NOMO-1 treated with dmso at 0.1 percent for 144 hours (cell line): Measurements from ENCODE around the gene STC2.

Experiments
- DNase-seq: peaks from one replicate; lab custom pipeline; 2025; ENCODE audit not compliant: unreplicated experiment; lab: John Stamatoyannopoulos, UW

STC2 gene

DNA sequence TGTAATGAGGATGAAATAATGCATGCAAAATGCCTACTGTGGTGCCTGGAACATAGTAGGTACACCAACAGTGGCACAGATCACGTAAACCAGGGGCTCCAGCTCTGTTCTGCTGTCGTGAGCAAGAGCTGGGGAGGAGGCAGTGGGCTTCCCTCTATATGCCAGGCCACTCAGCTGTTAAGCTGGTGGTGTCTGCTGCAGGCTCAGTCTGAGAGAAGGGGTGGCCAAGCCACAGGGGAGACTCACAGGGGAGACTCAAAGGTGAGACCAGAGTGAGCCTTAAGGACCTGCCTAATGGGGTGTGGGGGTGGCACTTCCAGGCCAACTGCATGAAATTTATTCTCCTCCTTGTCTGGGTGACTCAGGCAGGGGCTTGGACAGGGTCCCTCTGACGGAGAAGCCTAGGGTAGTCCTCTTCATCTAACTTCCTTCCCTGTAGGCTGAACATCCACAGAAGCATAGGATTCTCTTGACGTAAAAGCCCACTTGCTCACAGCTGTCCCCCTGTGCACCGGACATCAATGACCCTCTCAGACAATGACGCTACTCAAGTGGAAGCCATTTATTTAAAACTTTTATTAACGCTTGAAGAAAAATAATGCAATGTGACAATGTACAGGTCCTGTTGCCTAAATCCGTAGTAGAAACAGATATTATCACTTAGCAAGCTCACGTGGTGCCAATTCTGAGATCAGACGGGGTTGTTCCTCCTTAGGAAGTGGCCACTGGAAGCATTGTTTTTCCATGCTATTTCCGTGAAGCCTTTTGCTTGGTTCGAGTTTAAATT lies 13.9 kb downstream of the STC2 start:
- no peak for DNase-seq

DNA sequence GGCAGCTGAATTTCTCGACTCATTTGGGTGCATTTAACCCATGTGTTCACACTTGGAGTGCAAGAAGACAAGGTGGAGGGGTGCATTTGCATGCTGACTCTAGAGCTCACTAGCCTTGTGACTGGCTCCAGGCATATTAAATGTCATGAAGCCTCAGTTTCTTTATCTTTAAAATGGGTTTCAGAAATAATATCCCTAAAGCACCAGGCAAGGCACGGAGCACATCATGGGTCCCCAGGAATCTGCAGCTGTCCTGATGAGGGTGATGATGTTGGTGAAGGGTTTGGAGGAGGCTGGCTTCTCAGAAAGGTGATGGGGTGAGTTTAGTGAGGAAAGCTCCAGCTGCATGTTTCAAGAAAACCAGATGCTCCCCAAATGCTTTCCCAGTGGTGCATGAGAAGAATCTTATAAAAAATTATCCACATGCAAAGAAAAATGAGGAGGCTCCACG lies 14.8 kb downstream of the STC2 start:
- no peak for DNase-seq

DNA sequence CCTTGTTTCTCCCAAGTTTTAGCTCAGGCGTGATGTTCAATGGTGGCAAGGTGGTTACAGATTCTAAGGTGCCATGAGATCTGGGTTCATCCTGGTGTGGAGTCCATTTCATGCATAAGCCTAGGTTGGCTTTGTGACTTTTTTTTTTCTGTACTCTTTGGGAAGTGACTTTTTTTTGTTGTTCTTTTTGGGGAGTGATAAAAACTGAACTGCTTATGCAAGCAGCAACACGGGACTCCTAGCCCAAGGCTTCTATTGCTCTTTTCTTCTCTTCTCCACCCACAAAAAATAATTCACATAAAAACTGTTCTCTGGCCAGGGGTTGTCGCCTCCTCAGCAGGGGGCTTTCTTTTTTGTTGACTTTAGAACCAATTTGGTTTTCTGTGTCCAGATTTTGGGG lies 15.4 kb downstream of the STC2 start:
- DNase-seq = no peak

DNA sequence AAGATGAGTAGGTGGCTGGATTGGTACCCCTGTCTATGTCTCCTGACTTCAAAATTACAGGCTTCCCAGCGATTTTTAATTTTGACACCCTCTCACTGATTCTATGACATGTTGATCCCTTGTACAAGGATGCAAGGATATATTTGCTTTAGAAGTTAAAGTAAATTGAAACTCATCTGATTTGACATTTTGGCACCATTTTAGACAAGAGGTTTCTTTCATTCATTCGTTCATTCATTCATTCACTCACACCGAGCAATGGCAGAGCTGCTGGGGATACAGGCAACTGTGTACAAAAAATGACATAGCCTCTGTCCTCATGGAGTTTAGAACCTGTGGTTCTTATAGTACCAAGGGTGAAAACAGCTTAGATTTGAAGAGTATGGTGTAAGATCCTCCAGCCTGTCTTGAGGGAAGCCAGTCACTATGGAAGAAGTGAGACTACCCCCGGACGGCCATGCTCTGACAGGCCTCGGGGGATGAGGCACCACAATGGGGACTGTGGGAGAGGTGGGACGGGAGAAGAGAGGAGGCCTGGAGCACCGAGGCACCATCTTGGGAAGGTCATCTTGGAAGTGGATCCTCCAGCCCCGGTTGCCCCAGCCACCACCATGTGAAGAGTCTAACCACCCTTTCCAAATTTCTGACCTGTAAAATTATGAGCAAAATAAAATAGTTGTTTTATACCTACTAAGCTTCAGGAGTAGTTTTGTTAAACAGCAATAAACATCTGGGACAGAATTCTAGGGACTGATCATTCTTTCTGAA lies 16.2 kb downstream of the STC2 start:
- no peak for DNase-seq

DNA sequence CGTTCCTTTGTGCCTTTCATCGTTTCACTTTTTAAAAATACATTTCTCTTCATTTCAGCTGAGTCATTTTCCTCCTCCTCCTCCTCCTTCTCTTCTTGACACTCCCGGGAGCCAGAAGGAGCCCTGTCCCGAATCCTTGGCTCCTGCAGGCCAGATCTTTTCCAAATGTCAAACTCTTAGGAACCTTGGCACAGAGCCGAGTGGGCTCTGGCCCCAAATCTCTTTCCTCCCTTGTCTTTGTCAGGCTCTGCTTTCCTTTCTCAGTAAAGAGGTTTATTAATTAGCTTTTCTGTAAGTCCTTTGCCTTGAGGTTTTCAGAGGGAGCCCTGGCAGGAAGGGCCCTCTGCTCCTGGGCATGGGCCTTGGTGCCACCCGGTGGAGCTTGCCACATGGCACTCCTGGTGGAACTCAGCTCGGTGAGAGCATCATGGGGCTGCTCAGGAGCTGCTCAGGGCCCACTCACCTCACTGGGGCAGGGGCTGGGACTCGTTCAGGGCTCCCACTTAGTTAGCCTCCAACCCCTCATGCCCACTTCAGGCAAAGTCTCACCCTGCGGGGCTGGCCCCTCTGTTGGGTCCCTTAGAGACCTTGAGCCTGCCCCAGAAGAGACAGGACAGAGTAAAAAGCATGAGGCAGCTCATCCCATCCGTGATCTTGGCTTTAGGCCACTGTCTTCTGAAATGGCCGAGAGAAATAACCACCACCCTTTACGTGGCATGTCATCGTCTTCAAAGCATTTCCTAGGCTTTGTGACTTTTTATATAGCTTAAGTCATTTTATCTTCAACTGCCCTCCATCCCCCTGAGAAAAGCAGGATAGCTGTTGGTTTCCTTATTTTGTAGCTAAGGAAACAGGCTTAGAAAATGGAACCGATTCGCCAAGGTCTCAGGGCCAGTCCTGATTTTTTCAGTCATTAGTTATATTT lies 17.1 kb downstream of the STC2 start:
- DNase-seq = no peak

DNA sequence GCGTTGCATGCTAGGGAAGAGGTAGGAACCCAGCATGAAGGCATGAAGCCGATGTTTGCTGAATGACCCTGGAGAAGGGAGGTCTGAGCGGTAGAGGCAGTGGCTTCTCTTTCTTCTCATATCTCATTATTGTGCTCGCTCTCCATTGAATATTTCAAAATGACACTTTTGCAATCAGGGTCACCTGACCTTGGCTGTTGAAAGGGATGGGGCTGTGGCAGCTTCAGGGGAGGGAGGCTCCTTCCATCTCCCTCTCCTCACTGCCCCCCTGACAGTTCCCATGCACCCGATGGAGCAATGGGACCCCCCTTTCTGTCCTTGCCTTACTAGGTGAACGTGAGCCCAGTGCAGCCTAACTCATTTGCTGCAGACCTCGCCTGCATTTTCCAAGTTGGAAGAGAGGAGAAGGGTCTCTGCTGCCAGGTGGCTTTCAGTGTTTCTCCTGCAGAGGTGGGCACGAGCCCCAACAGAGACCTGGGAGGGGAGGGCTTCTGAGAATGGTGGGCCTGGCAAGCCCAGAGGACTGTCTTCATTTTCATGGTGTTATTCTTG lies 17.9 kb downstream of the STC2 start:
- no peak for DNase-seq

DNA sequence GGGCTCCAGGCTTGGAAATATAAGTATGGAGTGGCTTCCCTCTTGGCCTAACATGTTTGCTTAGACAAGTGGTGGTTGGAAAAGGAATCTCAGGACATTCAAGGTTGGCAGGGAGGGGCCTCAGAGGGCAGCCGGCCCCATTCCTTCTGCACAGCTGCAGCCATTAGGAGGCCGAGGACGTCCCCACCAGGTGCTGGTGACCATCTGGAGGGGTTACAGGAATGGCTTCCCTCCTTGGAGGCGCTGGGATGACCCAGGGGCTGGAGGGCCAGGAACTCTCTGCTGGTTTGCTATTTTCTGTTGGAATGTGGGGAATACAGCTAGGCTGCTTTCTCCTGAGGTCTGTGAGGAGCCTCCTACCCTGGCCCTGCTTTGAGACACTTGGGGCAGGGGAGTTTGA lies 18.5 kb downstream of the STC2 start:
- DNase-seq = no peak

DNA sequence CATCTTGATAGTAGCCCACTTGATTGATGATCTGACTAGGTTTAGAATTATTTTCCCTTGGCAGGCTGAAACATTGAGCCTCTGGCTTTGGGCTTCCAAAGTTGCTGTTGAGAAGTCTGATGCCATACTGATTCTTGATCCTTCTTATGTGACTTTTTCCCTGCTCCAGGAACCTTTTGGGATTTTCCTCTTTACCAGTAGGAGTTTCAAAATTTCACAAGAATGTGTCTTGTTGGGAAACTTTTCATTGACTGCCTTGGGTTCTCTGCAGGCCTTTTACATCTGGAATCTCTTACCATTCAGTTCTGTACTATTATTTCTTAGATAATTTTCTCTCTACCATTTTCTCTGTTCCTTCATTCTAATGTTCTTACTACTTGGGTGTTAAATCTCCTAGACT lies 20.0 kb downstream of the STC2 start:
- DNase-seq = no peak

DNA sequence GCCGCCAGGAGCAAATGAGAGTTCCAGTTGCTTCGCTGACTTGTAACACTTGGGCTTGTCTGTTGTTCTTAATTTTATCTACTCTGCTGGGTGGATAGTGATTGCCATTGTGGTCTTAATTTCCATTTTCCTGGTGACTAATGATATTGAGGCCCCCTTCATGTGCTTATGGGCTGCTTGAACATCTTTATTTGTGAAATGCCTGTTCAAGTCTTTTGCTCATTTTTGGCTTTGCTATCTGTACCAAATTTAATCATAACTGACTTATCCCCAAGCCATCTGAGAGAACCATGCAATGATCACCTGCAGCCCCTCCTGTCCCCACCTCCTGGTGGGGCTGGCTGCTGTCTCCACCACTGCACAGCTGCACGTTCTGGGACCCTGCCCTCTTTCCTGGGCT lies 20.5 kb downstream of the STC2 start:
- DNase-seq = no peak

DNA sequence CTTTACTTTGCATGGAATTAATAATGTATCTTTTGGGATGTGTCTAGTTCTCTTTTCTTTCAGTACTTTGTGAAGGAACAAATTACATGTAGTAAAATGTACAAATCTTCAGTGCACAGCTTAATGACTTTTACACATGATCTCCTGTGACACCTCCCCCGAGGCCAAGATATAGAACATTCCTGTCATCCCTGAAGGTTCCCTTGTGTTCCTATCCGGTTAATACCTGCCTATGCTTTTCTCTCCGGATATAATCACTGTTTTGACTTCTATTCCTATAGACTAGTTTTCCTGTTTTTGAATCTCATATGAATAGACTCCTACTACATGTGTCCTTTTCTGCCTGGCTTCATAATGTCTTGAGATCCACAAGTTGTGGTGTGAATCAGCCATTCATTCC lies 21.5 kb downstream of the STC2 start:
- DNase-seq = no peak

DNA sequence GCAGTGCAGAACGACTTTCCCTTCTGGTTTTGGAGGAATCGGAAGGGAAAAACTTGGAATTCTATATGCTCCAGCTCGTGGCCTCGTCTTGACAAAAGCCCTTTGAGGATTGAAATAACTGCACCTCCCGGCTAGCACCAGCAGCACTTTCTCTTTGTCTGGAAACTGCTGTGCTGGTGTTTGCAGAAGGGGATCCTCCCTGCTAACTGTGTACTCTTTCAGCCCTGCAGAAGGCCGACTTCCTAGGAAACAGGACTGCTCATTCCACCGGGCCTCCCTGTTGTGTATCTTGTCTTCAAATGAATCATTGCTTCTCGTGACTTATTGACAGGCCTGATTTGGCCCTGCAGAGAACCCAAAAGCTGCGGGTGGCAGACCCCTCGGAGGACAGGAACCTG lies 23.6 kb downstream of the STC2 start:
- no peak for DNase-seq

DNA sequence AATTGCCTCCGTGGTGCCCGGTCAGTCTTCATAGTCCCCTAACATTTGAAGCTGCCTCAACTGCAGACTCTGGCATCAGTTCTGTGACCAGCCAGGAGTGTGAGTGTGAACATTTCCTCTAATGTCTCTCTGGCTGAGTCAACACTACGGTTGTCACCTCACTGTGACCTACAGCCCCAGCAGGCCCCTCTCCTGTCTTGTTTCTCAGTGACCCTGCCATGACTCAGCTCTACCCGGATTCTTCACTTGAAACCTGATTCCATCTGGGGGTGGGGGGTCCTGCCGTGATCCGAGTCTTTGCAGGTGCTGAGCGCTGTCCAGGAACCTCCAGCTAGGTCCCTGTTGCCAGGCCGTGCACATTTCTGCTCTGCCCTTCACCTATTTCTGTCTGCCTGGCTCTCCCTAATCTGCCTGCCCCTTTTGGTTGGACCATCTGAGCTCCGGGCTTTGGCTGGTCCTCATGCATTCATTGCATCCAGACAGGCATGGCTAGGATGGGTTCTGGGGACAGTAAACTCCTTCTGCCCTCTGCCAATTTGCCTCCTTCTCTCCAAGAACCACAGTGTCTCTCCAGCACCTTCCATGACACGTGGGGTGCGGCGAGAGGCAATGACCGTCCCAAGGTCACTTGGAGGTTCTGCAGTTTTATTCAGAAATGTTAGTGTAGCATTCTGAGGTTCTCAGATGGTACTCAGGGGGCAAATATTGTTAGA lies 24.2 kb downstream of the STC2 start:
- no peak for DNase-seq

DNA sequence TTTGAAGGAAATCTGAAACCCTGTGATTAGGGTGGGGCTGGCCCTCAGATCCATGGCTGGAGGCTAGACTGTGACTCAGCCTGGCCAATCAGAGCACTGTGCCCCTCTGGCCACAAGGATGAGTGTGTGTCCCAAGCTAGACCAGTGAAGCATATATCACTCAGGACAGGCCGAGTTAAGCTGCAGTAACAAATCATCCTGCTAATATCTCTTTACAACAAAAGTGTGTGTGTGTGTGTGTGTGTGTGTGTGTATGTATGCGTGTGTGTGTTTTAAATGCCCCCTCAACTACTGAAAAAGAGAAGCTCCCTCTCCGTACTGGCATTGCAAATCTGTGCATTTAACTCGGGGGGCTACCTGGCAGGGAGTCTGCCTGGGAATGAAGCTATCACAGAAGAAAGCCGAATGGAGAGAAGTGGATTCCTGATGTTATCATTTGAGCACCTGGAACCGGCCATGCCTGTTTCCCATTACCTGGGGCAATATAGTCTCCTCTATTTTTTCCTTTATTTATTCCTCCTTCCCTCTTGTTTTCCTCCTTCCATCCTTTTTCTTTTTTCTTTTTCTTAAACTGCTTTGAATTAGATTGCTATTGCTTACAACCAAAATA lies 25.6 kb downstream of the STC2 start:
- no peak for DNase-seq

DNA sequence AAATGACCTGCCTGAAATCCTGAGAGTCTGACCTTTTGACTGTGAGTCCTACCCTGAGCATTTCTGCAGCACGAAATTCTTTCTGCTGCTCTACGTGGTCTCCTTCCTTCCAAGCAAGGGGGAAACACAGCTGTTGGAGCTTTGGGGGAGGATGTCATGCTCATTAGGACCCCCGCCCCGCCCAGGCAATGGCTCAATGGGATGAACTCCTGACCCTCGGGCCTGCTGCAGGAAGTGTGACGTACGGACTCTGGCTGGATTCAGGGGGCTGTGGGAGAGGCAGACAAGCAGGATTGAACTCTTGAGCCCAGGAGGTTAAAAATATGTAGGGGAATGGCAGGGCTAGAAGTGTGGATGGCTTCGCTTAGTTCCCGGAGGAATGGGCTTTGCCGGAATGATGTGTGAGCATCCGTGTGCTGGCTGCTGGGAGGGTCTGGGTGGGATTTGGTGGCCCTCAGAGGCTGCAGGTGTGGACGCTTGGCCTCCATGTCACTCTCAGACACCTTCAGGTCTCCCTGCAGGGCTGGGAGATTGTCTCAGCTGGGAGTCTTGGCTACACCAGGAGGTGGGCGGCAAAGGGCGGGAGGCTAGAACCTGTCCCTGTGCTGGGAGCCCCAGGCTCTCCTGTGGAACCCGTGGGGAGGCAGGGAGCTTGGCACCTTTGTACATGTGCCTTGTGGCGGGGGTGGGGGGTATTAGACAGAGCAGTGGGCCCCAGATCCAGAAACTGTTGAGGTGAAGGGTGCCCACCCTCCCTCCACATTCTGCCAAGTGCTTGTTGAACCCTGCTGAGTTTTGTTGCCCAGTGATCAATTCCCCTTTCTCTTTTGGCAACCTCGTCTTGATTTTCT lies 26.3 kb downstream of the STC2 start:
- no peak for DNase-seq

DNA sequence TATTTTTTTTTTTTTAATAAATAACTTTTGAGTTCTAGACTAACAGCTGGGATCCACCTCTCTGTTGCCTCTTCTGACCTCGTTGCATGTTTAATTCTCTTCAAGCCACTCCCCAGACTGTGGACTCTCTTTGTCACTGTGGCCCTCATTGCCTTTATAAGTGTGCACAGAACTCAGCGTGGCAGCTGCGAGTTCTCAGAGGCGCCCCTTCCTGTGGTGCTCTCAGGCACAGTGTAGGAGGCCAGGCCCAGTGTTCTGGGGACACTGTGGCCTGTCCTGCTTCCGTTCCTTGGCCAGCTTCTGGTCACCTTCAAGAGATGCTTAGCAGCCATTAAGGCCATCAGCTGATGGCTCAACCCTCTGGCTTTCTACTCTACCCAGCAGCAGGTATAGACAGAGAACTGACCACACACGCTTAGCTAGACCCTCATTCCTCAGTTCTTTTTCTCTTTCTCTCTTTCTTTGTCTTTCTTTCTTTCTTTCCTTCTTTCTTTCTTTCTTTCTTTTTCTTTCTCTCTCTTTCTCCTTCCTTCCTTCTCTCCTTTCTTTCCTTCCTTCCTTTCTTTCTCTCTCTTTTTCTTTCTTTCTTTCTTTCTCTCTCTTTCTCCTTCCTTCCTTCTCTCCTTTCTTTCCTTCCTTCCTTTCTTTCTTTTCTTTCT lies 27.7 kb downstream of the STC2 start:
- DNase-seq = no peak

DNA sequence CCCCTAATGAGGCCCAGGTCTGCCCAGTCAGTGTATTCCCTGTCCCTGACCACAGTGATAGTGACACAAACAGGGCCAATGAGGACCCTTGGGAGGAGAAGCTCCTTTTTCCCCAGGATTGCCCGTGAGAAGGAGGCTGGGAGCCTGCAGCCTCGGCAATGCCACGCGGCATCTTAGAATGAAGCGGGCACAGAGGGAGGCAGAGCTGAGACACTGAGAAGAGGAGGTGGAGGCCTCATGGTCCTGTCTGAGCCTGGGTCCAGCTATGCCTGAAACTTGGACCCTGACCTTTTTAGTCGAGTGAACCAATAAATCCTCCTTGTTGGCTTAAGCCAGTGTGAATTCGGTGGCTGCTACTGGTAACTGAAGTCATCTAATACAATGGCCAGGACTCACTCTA lies 28.4 kb downstream of the STC2 start:
- no peak for DNase-seq

DNA sequence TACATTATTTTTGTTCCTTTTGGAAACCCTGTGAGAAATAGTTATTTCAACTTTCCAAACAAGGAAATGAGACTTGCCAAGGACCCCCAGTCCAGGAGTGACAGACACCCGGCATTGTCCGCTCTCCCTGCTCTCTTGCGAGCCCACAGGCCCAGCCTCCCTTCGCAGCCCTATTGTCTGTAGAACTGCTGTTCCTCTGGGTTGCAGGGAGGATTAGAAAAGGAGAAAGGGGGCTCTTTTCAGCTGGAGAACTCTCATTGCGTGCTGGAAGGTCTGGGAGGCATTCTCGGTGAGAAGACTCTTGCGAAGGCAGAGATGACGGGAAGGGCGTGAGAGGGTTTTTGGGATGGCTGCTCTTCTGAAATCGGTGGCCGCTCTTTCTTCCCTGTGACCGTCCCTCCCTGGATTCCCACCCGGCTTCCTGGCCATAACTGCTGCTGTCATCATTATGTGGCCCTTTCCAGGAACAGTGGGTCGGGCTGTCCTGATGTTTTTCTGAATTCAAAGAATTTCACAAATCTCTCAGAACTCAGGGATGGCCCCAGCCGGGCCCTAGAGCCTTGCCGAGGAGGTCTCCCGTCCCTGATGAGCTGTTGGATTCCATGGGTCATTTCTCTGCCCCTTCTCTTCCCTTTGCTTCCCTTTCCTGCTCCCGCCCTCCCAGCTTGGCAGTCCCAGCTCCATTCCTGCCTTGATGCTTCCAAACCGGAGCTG lies 29.8 kb downstream of the STC2 start:
- DNase-seq = no peak

DNA sequence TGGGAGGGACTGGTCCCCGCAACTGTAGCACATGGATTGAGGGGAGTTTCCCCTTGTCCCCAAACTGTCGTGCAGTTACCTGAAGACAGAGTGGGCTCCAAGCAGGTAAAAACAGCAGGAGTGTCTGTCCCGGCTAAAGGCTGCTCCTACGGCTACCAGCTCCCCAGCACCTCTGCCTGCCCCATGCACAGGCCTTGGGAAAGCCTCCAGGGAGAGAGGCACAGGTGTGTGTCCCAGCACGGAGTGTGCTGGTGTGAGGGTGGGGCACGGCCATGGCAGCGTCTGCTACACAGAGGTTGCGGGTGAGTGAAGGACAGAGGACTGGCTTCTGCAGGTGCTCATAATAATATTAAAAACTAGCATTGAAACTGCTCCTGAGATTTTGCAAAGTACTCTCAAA lies 30.4 kb downstream of the STC2 start:
- no peak for DNase-seq
